HepG2 (cell line): ENCODE measurements around the gene RHBDF2. TPM values are rescaled to one million over a fixed set of nuclear protein-coding genes. Genes with fewer than 3 reads are reported as not detected.

Experiments
- AFF4 ChIP-seq: sonication (generic); formaldehyde crosslinking; IDR thresholded peaks from 2 replicates; pipeline ENCODE4 v1.4.0; 2020; ENCODE audit warnings: missing genetic modification reagents
- ARID3A ChIP-seq: IDR thresholded peaks from 2 replicates; pipeline ENCODE4 v1.6.1; 2012; ENCODE audit warnings: low read depth, low read length, improper control_type of control experiment
- ATF7 ChIP-seq, 2 experiments: fragments of 450-650 bp in 1 of 2; sonication (generic) in 1 of 2; formaldehyde crosslinking in 1 of 2; IDR thresholded peaks; 2 replicates each; pipeline versions ENCODE4 v1.4.0 to v1.6.1; 2016 to 2020; ENCODE audit warnings: antibody characterized with exemption in 1 of 2, mild to moderate bottlenecking in 1 of 2, missing genetic modification reagents in 1 of 2
- CCDC6 ChIP-seq: sonication (generic); formaldehyde crosslinking; IDR thresholded peaks from 2 replicates; pipeline ENCODE4 v1.8.1; 2022; ENCODE audit warnings: mild to moderate bottlenecking, missing genetic modification reagents, moderate library complexity
- FUBP1 ChIP-seq: sonication (generic); formaldehyde crosslinking; IDR thresholded peaks from 2 replicates; pipeline ENCODE4 v1.5.1; 2020; ENCODE audit warnings: missing genetic modification reagents, mild to moderate bottlenecking, borderline replicate concordance
- HIC2 ChIP-seq: sonication (generic); formaldehyde crosslinking; IDR thresholded peaks from 2 replicates; pipeline ENCODE4 v1.9.0; 2022; ENCODE audit warnings: low read depth, missing genetic modification reagents
- HOXA7 ChIP-seq: sonication (generic); formaldehyde crosslinking; IDR thresholded peaks from 2 replicates; pipeline ENCODE4 v1.8.1; 2022; ENCODE audit warnings: mild to moderate bottlenecking, missing genetic modification reagents, moderate library complexity
- MAX ChIP-seq: IDR thresholded peaks from 2 replicates; pipeline ENCODE4 v1.6.1; 2012; ENCODE audit warnings: inconsistent platforms
- MED8 ChIP-seq: sonication (generic); formaldehyde crosslinking; IDR thresholded peaks from 2 replicates; pipeline ENCODE4 v1.8.1; 2023; ENCODE audit warnings: mild to moderate bottlenecking, missing genetic modification reagents; ENCODE audit not compliant: insufficient replicate concordance
- MYNN ChIP-seq: sonication (generic); formaldehyde crosslinking; IDR thresholded peaks from 2 replicates; pipeline ENCODE4 v1.4.0; 2020; ENCODE audit warnings: mild to moderate bottlenecking, low read depth, missing genetic modification reagents
- NFATC3 ChIP-seq: sonication (generic); formaldehyde crosslinking; IDR thresholded peaks from 2 replicates; pipeline ENCODE4 v1.5.1; 2020; ENCODE audit warnings: mild to moderate bottlenecking, missing genetic modification reagents
- SIX1 ChIP-seq: sonication (generic); formaldehyde crosslinking; IDR thresholded peaks from 2 replicates; pipeline ENCODE4 v1.4.0; 2020; ENCODE audit warnings: missing genetic modification reagents, borderline replicate concordance
- SMAD3 ChIP-seq: sonication (generic); formaldehyde crosslinking; IDR thresholded peaks from 2 replicates; pipeline ENCODE4 v1.4.0; 2020; ENCODE audit warnings: missing genetic modification reagents
- TCF7 ChIP-seq: sonication (generic); IDR thresholded peaks from 2 replicates; pipeline ENCODE4 v1.6.1; 2016; ENCODE audit warnings: antibody characterized with exemption, low read depth
- TSC22D2 ChIP-seq: sonication (generic); formaldehyde crosslinking; IDR thresholded peaks from 2 replicates; pipeline ENCODE4 v1.5.1; 2020; ENCODE audit warnings: missing genetic modification reagents, mild to moderate bottlenecking, borderline replicate concordance
- ZNF124 ChIP-seq: sonication (generic); formaldehyde crosslinking; IDR thresholded peaks from 2 replicates; pipeline ENCODE4 v1.4.0; 2020; ENCODE audit warnings: missing genetic modification reagents
- ZNF333 ChIP-seq: sonication (generic); formaldehyde crosslinking; IDR thresholded peaks from 2 replicates; pipeline ENCODE4 v1.4.0; 2020; ENCODE audit warnings: mild to moderate bottlenecking, missing genetic modification reagents, borderline replicate concordance
- ZNF383 ChIP-seq: sonication (generic); formaldehyde crosslinking; IDR thresholded peaks from 2 replicates; pipeline ENCODE4 v1.4.0; 2020; ENCODE audit warnings: missing genetic modification reagents, mild to moderate bottlenecking, borderline replicate concordance
- polyA plus RNA-seq, 8 experiments: library from polyadenylated mRNA; depleted of rRNA in 3 of 8; stranded (reverse) in 7 of 8; unstranded in 1 of 8; fragments of >200 nt; fragmentation: Illumina TruSeq in 4 of 8; extraction: Trizol in 4 of 8; gene quantifications; 2 replicates each; pipeline versions ENCODE4 v1.2.1 to v1.2.3, GENCODE V29; 2011 to 2016; ENCODE audit warnings: low read depth in 4 of 8, missing spikeins in 1 of 8, mixed read lengths in 1 of 8; ENCODE audit not compliant: insufficient read depth in 1 of 8
- total RNA-seq, 5 experiments: library from RNA; depleted of rRNA; stranded (reverse); fragments of >200 nt; fragmentation: Illumina TruSeq; extraction: Trizol; gene quantifications; 2 replicates each; pipeline ENCODE4 v1.2.3, GENCODE V29; 2016; ENCODE audit warnings: low read depth in 1 of 5

RHBDF2 gene
- total and polyA plus RNA-seq, 2 of the 13 experiments (the other 11 are each of a cell fraction or from before 2014, with no cell fraction given): 7.8 to 24.2 TPM

GRCh38 chr17:76547183-76547641, 46.0 kb upstream of the RHBDF2 start (continued):
- TF ChIP-seq FUBP1 (peak; percentile 67; the same call in 1 of the 2 replicates), TCF7 (no peak), MYNN (0 out of 2 replicates have a peak, but pooled peaks have one; percentile 39), TSC22D2 (0 out of 2 replicates have a peak, but pooled peaks have one; percentile 46), SIX1 (CRISPR knock-in tag) (0 out of 2 replicates have a peak, but pooled peaks have one; percentile 7), SMAD3 (CRISPR knock-in tag) (0 out of 2 replicates have a peak, but pooled peaks have one; percentile 45), ZNF124 (CRISPR knock-in tag) (0 out of 2 replicates have a peak, but pooled peaks have one; percentile 63), MAX (peak; percentile 42; the same call in 1 of the 2 replicates), HIC2 (CRISPR knock-in tag) (0 out of 2 replicates have a peak, but pooled peaks have one; percentile 25), AFF4 (CRISPR knock-in tag) (peak; percentile 62; the same call in 1 of the 2 replicates), NFATC3 (CRISPR knock-in tag) (0 out of 2 replicates have a peak, but pooled peaks have one; percentile 66), ZNF383 (CRISPR knock-in tag) (peak; percentile 38; the same call in 1 of the 2 replicates), CCDC6 (CRISPR knock-in tag) (0 out of 2 replicates have a peak, but pooled peaks have one; percentile 36), HOXA7 (no peak), ZNF333 (CRISPR knock-in tag) (no peak), ATF7 (IDR thresholded peaks at IDR 0.05) (no peak), ATF7 (CRISPR knock-in tag; IDR thresholded peaks at IDR 0.05) (peak; percentile 42; the same call in 1 of the 2 replicates), ARID3A (no peak), MED8 (CRISPR knock-in tag) (no peak)
